ENCODE results near the gene NPRL2.

NPRL2 gene

GRCh38 chr3:50323092-50323600 is 27.4 kb downstream of the NPRL2 start:
- intact Hi-C loops (cut with micrococcal nuclease) = no loop called here
- peaks cover 81% of the 10 kb centered on the region for H3K4me1 Mint-ChIP-seq (ENCODE audit: low read depth)
- no peaks in the 10 kb centered on the region for H3K27me3 Mint-ChIP-seq
- no peaks in the 10 kb centered on the region for H3K9me3 Mint-ChIP-seq
- H3K4me3 Mint-ChIP-seq = peak overlapping the region; percentile 78
- peak overlapping the region; percentile 97 for H3K27ac Mint-ChIP-seq
- H3K36me3 Mint-ChIP-seq (ENCODE audit: low read depth) = peaks cover 51% of the 10 kb centered on the region

GRCh38 chr3:50322386-50323091 is 28.0 kb downstream of the NPRL2 start, which contains the start of gene HYAL2:
Gene HYAL2 (minus strand): TSS chr3:50322745. CDS start chr3:50320489, 2,256 bp downstream.
- peak within 1 kb of the TSS; percentile 78 for H3K4me3 Mint-ChIP-seq
- intact Hi-C loops (cut with micrococcal nuclease) = no loop called here
- peak within 1 kb of the TSS; percentile 97 for H3K27ac Mint-ChIP-seq

GRCh38 chr3:50322115-50322385 is 28.5 kb downstream of the NPRL2 start:
- peaks cover 83% of the 10 kb centered on the region for H3K4me1 Mint-ChIP-seq (ENCODE audit: low read depth)
- H3K27me3 Mint-ChIP-seq = no peaks in the 10 kb centered on the region
- intact Hi-C loops (cut with micrococcal nuclease) = no loop called here
- no peaks in the 10 kb centered on the region for H3K9me3 Mint-ChIP-seq
- H3K27ac Mint-ChIP-seq = peak overlapping the region; percentile 97
- H3K4me3 Mint-ChIP-seq = peak overlapping the region; percentile 78
- H3K36me3 Mint-ChIP-seq (ENCODE audit: low read depth) = peaks cover 54% of the 10 kb centered on the region

More at GRCh38 chr3:50322386-50323091, 28.0 kb downstream of the NPRL2 start, which contains the start of gene HYAL2:
- H3K9me3 Mint-ChIP-seq = no peaks in the 10 kb centered on the region
- H3K27me3 Mint-ChIP-seq = no peaks in the 10 kb centered on the region
- peaks cover 85% of the 10 kb centered on the region for H3K4me1 Mint-ChIP-seq (ENCODE audit: low read depth)
- H3K36me3 Mint-ChIP-seq (ENCODE audit: low read depth) = peaks cover 50% of the 10 kb centered on the region

GRCh38 chr3:50321336-50322114 is 29.1 kb downstream of the NPRL2 start:
- H3K27ac Mint-ChIP-seq = peak overlapping the region; percentile 97
- H3K4me1 Mint-ChIP-seq (ENCODE audit: low read depth) = peaks cover 83% of the 10 kb centered on the region
- H3K9me3 Mint-ChIP-seq = no peaks in the 10 kb centered on the region
- no peaks in the 10 kb centered on the region for H3K27me3 Mint-ChIP-seq
- peak overlapping the region; percentile 78 for H3K4me3 Mint-ChIP-seq
- intact Hi-C loops (cut with micrococcal nuclease) = loop anchor here (1.0 kb wide), 1 partner anchor 22 kb away; the partner anchor contains the start of genes HYAL3 and NAA80
- peaks cover 58% of the 10 kb centered on the region for H3K36me3 Mint-ChIP-seq (ENCODE audit: low read depth)

GRCh38 chr3:50320853-50321335 is 29.7 kb downstream of the NPRL2 start:
- intact Hi-C loops (cut with micrococcal nuclease) = loop anchor here (1.0 kb wide), 1 partner anchor 22 kb away; the partner anchor contains the start of genes HYAL3 and NAA80
- no peaks in the 10 kb centered on the region for H3K9me3 Mint-ChIP-seq
- H3K36me3 Mint-ChIP-seq (ENCODE audit: low read depth) = peaks cover 58% of the 10 kb centered on the region
- peaks cover 81% of the 10 kb centered on the region for H3K4me1 Mint-ChIP-seq (ENCODE audit: low read depth)
- no peaks in the 10 kb centered on the region for H3K27me3 Mint-ChIP-seq
- H3K27ac Mint-ChIP-seq = peak overlapping the region; percentile 97
- peak overlapping the region; percentile 78 for H3K4me3 Mint-ChIP-seq

GRCh38 chr3:50319894-50320625 is 30.5 kb downstream of the NPRL2 start:
- intact Hi-C loops (cut with micrococcal nuclease) = no loop called here
- no peaks in the 10 kb centered on the region for H3K27me3 Mint-ChIP-seq
- peak overlapping the region; percentile 78 for H3K4me3 Mint-ChIP-seq
- H3K4me1 Mint-ChIP-seq (ENCODE audit: low read depth) = peaks cover 76% of the 10 kb centered on the region
- H3K9me3 Mint-ChIP-seq = no peaks in the 10 kb centered on the region
- peak overlapping the region; percentile 97 for H3K27ac Mint-ChIP-seq
- H3K36me3 Mint-ChIP-seq (ENCODE audit: low read depth) = peaks cover 57% of the 10 kb centered on the region

GRCh38 chr3:50319181-50319893 is 31.2 kb downstream of the NPRL2 start:
- H3K4me3 Mint-ChIP-seq = peak overlapping the region; percentile 78
- peak overlapping the region; percentile 79 for H3K27ac Mint-ChIP-seq
- peaks cover 62% of the 10 kb centered on the region for H3K36me3 Mint-ChIP-seq (ENCODE audit: low read depth)
- no peaks in the 10 kb centered on the region for H3K9me3 Mint-ChIP-seq
- intact Hi-C loops (cut with micrococcal nuclease) = no loop called here
- peaks cover 74% of the 10 kb centered on the region for H3K4me1 Mint-ChIP-seq (ENCODE audit: low read depth)
- H3K27me3 Mint-ChIP-seq = no peaks in the 10 kb centered on the region

- Mint-ChIP-seq H3K4me3 (peak overlapping the region; percentile 78), H3K27ac (peak overlapping the region; percentile 79), H3K27me3 (no peaks in the 10 kb centered on the region), H3K9me3 (no peaks in the 10 kb centered on the region), H3K4me1 (ENCODE audit: low read depth) (peaks cover 74% of the 10 kb centered on the region), H3K36me3 (ENCODE audit: low read depth) (peaks cover 69% of the 10 kb centered on the region)
- intact Hi-C loops (cut with micrococcal nuclease) = no loop called here
Measured at GRCh38 chr3:50318615-50319014, 32.0 kb downstream of the NPRL2 start.

- no peaks in the 10 kb centered on the region for H3K27me3 Mint-ChIP-seq
- peak overlapping the region; percentile 78 for H3K4me3 Mint-ChIP-seq
- peaks cover 71% of the 10 kb centered on the region for H3K36me3 Mint-ChIP-seq (ENCODE audit: low read depth)
- intact Hi-C loops (cut with micrococcal nuclease) = no loop called here
- no peaks in the 10 kb centered on the region for H3K9me3 Mint-ChIP-seq
- H3K27ac Mint-ChIP-seq = peak overlapping the region; percentile 79
- peaks cover 71% of the 10 kb centered on the region for H3K4me1 Mint-ChIP-seq (ENCODE audit: low read depth)
Measured at GRCh38 chr3:50318163-50318562, 32.4 kb downstream of the NPRL2 start.

GRCh38 chr3:50317300-50317699 is 33.3 kb downstream of the NPRL2 start:
- H3K27ac Mint-ChIP-seq = peak overlapping the region; percentile 79
- intact Hi-C loops (cut with micrococcal nuclease) = no loop called here
- no peak overlapping the region for H3K4me3 Mint-ChIP-seq

GRCh38 chr3:50316657-50317242 is 33.8 kb downstream of the NPRL2 start:
- no peak overlapping the region for H3K4me3 Mint-ChIP-seq
- H3K4me1 Mint-ChIP-seq (ENCODE audit: low read depth) = peaks cover 60% of the 10 kb centered on the region
- intact Hi-C loops (cut with micrococcal nuclease) = no loop called here

More at GRCh38 chr3:50317300-50317699, 33.3 kb downstream of the NPRL2 start:
- H3K9me3 Mint-ChIP-seq = no peaks in the 10 kb centered on the region
- H3K4me1 Mint-ChIP-seq (ENCODE audit: low read depth) = peaks cover 63% of the 10 kb centered on the region
- H3K36me3 Mint-ChIP-seq (ENCODE audit: low read depth) = peaks cover 71% of the 10 kb centered on the region
- H3K27me3 Mint-ChIP-seq = no peaks in the 10 kb centered on the region

GRCh38 chr3:50314816-50315215 is 35.8 kb downstream of the NPRL2 start:
- H3K27ac Mint-ChIP-seq = no peak overlapping the region
- peaks cover 64% of the 10 kb centered on the region for H3K36me3 Mint-ChIP-seq (ENCODE audit: low read depth)
- H3K4me3 Mint-ChIP-seq = no peak overlapping the region
- H3K4me1 Mint-ChIP-seq (ENCODE audit: low read depth) = peaks cover 51% of the 10 kb centered on the region
- no peaks in the 10 kb centered on the region for H3K9me3 Mint-ChIP-seq
- intact Hi-C loops (cut with micrococcal nuclease) = no loop called here
- H3K27me3 Mint-ChIP-seq = no peaks in the 10 kb centered on the region

More at GRCh38 chr3:50316657-50317242, 33.8 kb downstream of the NPRL2 start:
- Mint-ChIP-seq H3K27me3 (no peaks in the 10 kb centered on the region), H3K27ac (no peak overlapping the region), H3K36me3 (ENCODE audit: low read depth) (peaks cover 71% of the 10 kb centered on the region), H3K9me3 (no peaks in the 10 kb centered on the region)

- H3K4me3 Mint-ChIP-seq = no peak overlapping the region
- no peaks in the 10 kb centered on the region for H3K27me3 Mint-ChIP-seq
- no peak overlapping the region for H3K27ac Mint-ChIP-seq
- H3K4me1 Mint-ChIP-seq (ENCODE audit: low read depth) = peaks cover 46% of the 10 kb centered on the region
- H3K9me3 Mint-ChIP-seq = no peaks in the 10 kb centered on the region
- H3K36me3 Mint-ChIP-seq (ENCODE audit: low read depth) = peaks cover 64% of the 10 kb centered on the region
- intact Hi-C loops (cut with micrococcal nuclease) = no loop called here
Measured at GRCh38 chr3:50314342-50314741, 36.2 kb downstream of the NPRL2 start.

Measured in dendritic cell treated with granulocyte-macrophage colony-stimulating factor and Interleukin-4, amounts not matched to agents 40 ng/mL and 50 ng/mL, for 4 days (primary cell).